Fibroblast of skin of back (primary cell): ENCODE data around the gene DNM3.

Experiments
- DNase-seq: peaks from one replicate; pipeline ENCODE4 v3.0.0-alpha.2; 2013

The DNM3 gene

GRCh38 chr1:172398970-172399755 lies 557.9 kb downstream of the DNM3 start:
- DNase-seq, result peak; percentile 98

- no peak for DNase-seq
These were observed 558.7 kb downstream of the DNM3 start for GRCh38 chr1:172399756-172400721.

DNA sequence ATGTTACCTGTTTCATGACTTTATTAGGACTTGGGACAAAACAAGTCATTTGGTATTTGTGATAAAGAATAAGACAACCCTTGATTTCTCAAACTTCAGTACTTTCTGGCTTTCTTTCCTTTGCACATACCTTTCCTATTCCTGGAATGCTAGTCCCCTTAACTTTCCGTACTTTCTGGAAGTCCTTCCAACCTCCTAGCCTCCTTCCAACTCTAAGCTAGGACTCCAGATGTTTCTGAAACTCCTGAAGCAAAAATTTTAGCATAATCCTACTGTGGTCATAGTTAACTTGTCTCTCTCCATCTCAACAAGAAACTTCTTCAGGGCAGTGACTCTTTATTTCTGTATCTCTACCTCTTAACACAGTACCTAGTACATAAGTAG lies 559.4 kb downstream of the DNM3 start:
- no peak for DNase-seq

GRCh38 chr1:172401477-172401876 lies 560.2 kb downstream of the DNM3 start:
- no peak for DNase-seq

DNA sequence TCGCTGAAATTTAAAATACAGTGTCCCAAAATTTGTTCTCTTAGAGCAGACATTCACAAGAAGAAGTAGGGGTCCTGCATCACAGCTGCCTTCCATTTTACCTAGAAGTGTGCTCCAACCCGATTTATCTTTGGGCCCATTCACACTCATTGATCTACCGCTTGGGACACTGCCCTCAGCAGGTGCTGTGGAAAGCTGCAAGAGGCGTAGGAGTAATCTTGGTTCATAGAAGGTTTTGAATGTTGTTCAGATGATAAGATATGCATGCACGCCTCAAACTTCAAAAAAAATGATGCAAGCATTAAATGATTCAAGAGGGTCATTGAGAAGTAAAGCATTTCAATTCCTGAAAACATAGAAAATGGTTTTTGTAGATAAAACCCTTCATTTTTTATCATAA lies 560.6 kb downstream of the DNM3 start:
- no peak for DNase-seq

DNA sequence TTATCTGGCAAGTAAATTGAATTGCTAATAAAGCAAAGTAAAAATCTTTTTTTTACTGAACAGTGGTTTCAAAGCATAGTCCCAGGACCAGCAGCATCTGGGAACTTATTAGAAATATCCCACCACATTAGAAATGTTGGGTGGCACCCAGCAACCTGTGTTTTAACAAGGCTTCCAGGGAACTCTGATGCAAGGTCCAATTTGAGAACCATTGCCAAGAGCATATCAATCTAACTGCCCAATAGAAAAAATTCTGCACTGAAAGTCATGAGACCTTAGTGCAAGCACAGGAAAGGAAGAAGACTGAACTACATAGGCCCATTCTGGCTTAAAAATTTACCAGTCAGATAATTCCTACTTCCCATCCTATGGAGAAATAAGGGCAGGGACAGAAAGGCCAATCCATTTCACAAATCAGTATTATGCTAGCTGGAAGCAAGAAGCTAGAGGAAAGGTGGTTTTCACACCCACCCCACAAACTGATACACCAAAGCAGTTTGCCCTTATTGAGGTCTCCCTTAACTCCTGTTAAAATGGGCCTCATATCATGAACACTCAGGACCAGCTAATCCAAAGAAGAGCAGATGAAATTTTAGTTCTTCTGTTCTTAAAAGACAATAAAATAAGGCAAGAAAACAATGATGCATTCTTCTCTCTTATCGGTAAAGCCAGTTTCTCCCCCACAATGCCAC lies 561.7 kb downstream of the DNM3 start:
- no peak for DNase-seq

- DNase-seq, result no peak
These were observed 562.8 kb downstream of the DNM3 start for GRCh38 chr1:172404121-172404520.

GRCh38 chr1:172405912-172406311 lies 564.6 kb downstream of the DNM3 start:
- no peak for DNase-seq

- DNase-seq, result no peak
These were observed 565.7 kb downstream of the DNM3 start for GRCh38 chr1:172406968-172407367.

DNA sequence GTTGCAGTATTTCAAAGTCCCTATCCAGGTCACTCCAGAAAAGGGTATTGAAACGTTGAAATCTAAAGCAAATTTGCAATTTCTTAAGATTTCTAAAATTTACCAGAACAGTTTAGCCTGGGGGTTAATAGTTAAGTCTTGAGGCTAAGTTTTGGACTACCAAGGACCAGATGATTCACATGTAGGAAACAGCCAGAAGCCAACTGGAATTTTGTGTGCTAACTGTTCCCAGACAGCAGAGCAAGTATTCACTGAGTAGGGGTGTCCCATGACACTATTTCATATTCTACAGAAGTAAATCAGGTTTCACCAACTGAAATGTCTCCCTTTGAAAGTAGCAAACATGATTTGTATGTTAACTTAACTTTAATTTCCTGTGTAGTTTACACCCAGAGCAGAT lies 567.7 kb downstream of the DNM3 start:
- DNase-seq, result peak; percentile 46

DNA sequence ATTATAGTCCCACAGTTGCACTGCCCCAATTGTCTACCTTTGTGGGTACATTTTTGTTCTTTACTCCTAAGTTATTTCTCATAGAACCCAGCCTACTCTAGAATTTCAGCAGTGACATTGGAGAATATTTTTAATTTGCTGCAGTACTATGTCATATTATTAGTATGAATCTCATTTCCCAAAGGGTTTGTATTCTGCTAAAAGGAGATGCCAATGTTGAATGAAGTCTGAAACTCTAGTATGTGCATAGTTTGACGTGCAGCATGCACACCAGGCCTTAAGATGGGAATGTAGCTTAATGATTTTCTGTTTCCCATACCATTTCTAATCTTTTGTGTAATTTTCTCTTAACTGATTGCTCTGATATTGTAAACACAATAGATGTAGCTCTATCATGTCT lies 568.7 kb downstream of the DNM3 start:
- DNase-seq, result peak; percentile 56

DNA sequence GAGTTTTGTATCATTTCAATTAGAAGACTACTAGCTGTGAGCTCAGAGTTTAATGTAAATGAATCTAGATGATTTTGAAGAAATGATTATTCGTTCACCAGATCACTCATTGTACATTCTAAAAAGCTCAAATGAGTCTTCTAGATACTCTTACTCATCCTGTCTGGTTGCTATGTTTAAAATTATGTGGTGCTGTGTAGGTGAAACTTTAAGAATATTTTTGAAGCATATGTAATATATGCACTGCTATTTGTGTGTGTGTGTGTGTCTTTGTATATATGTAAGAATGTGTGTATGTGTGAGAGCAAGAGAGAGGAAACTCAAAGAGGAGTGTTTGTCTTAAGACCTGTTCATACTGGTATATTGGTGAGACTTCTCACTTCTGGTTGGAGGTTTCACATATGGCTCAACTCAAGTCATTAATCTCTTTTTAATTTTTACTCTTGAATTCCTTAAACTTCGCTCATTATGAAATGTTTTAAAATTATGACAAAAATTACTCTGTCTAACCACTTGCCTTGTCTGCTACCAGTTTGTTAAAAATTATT lies 570.6 kb downstream of the DNM3 start:
- no peak for DNase-seq

- peak; percentile 82 for DNase-seq
These were observed 573.0 kb downstream of the DNM3 start for GRCh38 chr1:172414331-172414730.

- no peak for DNase-seq
These were observed 575.3 kb downstream of the DNM3 start for GRCh38 chr1:172416496-172417035.

- DNase-seq, result no peak
These were observed 576.3 kb downstream of the DNM3 start for GRCh38 chr1:172417557-172417956.

GRCh38 chr1:172420385-172420784 lies 579.1 kb downstream of the DNM3 start, which contains the start of gene C1orf105:
TSS of gene C1orf105 (plus strand) at chr1:172420685. CDS start at chr1:172420886, 201 bp downstream.
- DNase-seq, result no peak

- no peak for DNase-seq
These were observed 580.8 kb downstream of the DNM3 start for GRCh38 chr1:172421974-172422604.

DNA sequence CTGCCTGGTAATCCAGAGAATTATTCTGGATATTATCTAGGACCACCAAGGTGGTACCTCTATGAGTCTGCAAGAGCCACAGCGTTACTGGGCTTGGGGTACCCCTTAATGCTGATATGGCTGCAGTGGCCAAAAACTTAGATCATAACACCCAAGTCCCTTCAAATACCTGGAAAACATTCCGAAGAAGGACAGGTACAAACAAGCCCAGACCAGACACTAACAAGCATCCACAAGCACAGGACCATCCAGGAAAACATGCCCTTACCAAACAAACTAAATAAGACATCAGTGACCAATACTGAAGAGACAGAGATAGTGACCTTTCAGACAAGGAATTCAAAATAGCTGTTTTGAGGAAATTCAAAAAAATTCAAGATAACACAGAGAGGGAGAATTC lies 582.0 kb downstream of the DNM3 start:
- DNase-seq, result no peak

- DNase-seq, result no peak
These were observed 584.0 kb downstream of the DNM3 start for GRCh38 chr1:172425339-172425738.

DNA sequence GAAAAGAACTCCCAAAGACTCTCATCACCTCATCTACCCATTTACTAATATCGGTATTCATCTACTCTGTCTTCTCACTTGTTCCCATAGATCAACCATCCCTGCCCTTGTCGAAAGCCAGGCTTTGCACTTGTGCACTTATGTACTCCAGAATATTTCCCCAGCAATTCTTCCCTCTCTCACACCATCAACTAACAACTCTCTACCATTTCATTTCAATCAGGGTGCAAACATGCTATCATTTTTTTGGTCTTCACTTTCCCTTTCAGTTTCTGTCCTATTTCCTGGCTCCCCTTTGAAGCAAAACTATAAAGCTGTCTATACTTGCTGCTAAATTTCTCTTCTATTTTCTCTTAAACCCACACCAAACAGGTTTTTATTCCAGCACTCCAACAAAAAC lies 585.9 kb downstream of the DNM3 start:
- DNase-seq, result no peak

GRCh38 chr1:172429331-172430127 lies 588.2 kb downstream of the DNM3 start:
- DNase-seq, result peak; percentile 68
